Activated naive CD8-positive, alpha-beta T cell (primary cell): Measurements from ENCODE around the gene PHACTR1.

Source experiments
- H3K27ac Mint-ChIP-seq: one replicate; pipeline ENCODE4 v1.8.0; 2021; ENCODE audit warnings: mixed read lengths
- H3K27me3 Mint-ChIP-seq: one replicate; pipeline ENCODE4 v1.8.0; 2021; ENCODE audit warnings: mixed read lengths
- H3K36me3 Mint-ChIP-seq: one replicate; pipeline ENCODE4 v1.8.0; 2021; ENCODE audit warnings: mixed read lengths
- H3K4me1 Mint-ChIP-seq: one replicate; pipeline ENCODE4 v1.8.0; 2021; ENCODE audit warnings: low read depth, mixed read lengths
- H3K4me3 Mint-ChIP-seq: one replicate; pipeline ENCODE4 v1.8.0; 2021; ENCODE audit warnings: mild to moderate bottlenecking, mixed read lengths
- H3K9me3 Mint-ChIP-seq: one replicate; pipeline ENCODE4 v1.8.0; 2021; ENCODE audit warnings: low read depth, mixed read lengths

Gene PHACTR1

DNA sequence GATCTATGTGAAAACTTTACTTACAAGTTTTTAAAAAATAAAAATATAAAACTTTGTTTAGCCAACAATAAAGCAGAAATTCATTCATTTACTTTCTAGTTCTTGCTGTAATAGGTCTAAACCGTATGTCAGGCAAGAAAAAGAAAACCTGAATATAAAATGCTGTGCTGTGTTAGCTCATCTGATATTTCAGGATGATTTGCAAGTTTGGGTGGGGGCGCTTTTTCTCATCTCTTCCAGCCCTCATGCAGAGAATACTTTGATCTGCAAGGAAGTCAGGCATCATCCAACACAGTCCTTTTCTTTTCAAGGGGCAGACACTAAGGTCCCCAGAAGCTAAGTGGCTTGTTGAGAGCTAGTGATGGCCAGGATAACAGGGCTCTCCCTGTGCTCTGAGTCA is 458.5 kb downstream of the PHACTR1 start:
- H3K27me3 Mint-ChIP-seq = peaks cover 1% of the 10 kb centered on the region

GRCh38 chr6:13175759-13176158 is 459.2 kb downstream of the PHACTR1 start:
- no peak overlapping the region for H3K4me3 Mint-ChIP-seq
- H3K4me1 Mint-ChIP-seq = peaks cover 2% of the 10 kb centered on the region
- no peaks in the 10 kb centered on the region for H3K36me3 Mint-ChIP-seq
- H3K27me3 Mint-ChIP-seq = peaks cover 1% of the 10 kb centered on the region
- H3K9me3 Mint-ChIP-seq = no peaks in the 10 kb centered on the region
- no peak overlapping the region for H3K27ac Mint-ChIP-seq

More for the DNA sequence above, 458.5 kb downstream of the PHACTR1 start:
- Mint-ChIP-seq H3K4me1 (peaks cover 2% of the 10 kb centered on the region), H3K36me3 (no peaks in the 10 kb centered on the region), H3K27ac (no peak overlapping the region), H3K9me3 (no peaks in the 10 kb centered on the region), H3K4me3 (no peak overlapping the region)

DNA sequence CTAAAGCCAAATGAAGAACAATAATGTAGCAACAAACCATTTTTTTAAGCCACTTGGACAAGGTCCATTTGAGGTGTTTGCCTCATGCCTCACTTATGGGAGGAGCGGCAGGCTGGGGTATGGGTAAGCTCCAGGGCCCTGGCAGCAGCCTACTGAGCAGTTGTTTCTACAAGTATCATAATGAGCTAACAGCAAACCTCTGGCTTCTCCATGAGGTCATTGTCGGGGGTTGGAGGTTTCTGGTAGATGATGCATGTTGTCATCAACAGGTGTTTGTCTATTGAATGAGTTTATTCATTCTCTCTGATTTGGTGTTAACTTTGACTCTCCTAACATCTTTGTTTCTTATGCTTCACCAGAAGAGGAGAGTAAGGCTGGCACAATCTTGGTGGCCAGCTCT is 461.1 kb downstream of the PHACTR1 start:
- no peaks in the 10 kb centered on the region for H3K9me3 Mint-ChIP-seq
- no peaks in the 10 kb centered on the region for H3K27me3 Mint-ChIP-seq
- no peak overlapping the region for H3K27ac Mint-ChIP-seq
- peaks cover 2% of the 10 kb centered on the region for H3K4me1 Mint-ChIP-seq
- no peaks in the 10 kb centered on the region for H3K36me3 Mint-ChIP-seq
- no peak overlapping the region for H3K4me3 Mint-ChIP-seq

DNA sequence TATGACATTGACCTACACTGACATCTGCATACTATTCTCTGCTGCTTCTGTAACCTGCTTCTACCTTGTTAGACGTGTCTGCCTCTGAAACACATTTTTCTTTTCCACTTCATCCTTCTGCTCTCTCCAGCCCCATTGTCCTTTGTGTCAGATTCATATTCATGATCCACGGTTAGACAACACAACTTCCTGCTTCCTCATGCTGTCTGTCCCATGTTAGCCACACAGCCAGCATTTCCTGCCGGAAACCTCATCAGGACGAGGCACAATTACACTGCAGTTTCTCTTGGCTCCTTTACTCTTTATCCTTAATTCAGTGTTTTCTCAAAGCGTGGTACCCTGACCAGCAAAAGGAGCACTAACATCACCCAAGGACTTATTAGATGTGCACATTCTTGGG is 461.5 kb downstream of the PHACTR1 start:
- H3K27me3 Mint-ChIP-seq = no peaks in the 10 kb centered on the region
- H3K36me3 Mint-ChIP-seq = no peaks in the 10 kb centered on the region
- no peaks in the 10 kb centered on the region for H3K9me3 Mint-ChIP-seq
- H3K27ac Mint-ChIP-seq = no peak overlapping the region
- no peak overlapping the region for H3K4me3 Mint-ChIP-seq
- H3K4me1 Mint-ChIP-seq = peaks cover 2% of the 10 kb centered on the region

DNA sequence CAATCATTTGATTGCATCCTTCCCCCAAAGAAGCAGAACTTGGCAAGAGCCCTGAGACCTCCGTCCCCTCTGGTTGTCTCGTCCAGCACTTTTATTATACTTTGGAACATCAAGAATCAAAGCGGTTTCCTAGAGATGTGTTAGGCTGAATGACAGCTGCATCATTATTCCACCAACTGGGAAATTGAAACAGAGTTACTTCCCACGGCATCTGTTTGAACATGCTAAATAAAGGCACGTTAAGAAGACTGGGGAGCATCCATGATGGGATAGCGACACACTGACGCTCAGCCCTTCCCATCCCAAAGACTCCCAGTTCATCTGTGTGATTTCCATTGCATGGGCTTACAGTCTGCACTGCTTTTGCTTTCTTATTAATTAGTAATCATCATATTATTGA is 464.0 kb downstream of the PHACTR1 start:
- no peak overlapping the region for H3K27ac Mint-ChIP-seq
- H3K9me3 Mint-ChIP-seq = no peaks in the 10 kb centered on the region
- no peak overlapping the region for H3K4me3 Mint-ChIP-seq
- peaks cover 2% of the 10 kb centered on the region for H3K4me1 Mint-ChIP-seq
- H3K36me3 Mint-ChIP-seq = no peaks in the 10 kb centered on the region
- H3K27me3 Mint-ChIP-seq = no peaks in the 10 kb centered on the region

GRCh38 chr6:13181393-13181792 is 464.8 kb downstream of the PHACTR1 start:
- H3K36me3 Mint-ChIP-seq = no peaks in the 10 kb centered on the region
- peaks cover 2% of the 10 kb centered on the region for H3K4me1 Mint-ChIP-seq
- H3K27ac Mint-ChIP-seq = no peak overlapping the region
- no peak overlapping the region for H3K4me3 Mint-ChIP-seq
- no peaks in the 10 kb centered on the region for H3K9me3 Mint-ChIP-seq
- no peaks in the 10 kb centered on the region for H3K27me3 Mint-ChIP-seq

- Mint-ChIP-seq H3K4me3 (no peak overlapping the region), H3K27ac (no peak overlapping the region), H3K4me1 (no peaks in the 10 kb centered on the region), H3K27me3 (no peaks in the 10 kb centered on the region), H3K36me3 (no peaks in the 10 kb centered on the region), H3K9me3 (no peaks in the 10 kb centered on the region)
These were observed 467.0 kb downstream of the PHACTR1 start for GRCh38 chr6:13183415-13184088.

DNA sequence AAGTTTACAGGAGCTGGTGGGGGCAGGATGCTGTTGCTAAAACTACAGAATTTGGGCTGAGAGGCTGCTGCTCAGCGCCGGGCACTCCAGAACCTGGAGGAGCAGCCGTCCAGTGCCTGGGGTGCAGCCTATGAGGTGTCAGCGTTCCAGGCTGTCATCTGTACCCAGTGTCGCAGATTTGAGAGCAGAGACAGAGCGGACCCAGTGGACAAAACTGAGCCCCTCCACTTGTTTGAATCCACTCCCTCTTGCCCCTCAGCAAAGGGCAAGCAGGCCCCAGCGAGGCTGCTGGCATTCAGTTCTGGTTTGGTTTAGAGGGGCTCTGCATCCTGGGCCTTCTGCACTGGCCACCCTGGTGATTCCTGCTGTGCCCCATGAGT is 467.5 kb downstream of the PHACTR1 start:
- Mint-ChIP-seq H3K27me3 (no peaks in the 10 kb centered on the region), H3K4me3 (no peak overlapping the region), H3K9me3 (no peaks in the 10 kb centered on the region), H3K27ac (no peak overlapping the region), H3K4me1 (no peaks in the 10 kb centered on the region), H3K36me3 (no peaks in the 10 kb centered on the region)

DNA sequence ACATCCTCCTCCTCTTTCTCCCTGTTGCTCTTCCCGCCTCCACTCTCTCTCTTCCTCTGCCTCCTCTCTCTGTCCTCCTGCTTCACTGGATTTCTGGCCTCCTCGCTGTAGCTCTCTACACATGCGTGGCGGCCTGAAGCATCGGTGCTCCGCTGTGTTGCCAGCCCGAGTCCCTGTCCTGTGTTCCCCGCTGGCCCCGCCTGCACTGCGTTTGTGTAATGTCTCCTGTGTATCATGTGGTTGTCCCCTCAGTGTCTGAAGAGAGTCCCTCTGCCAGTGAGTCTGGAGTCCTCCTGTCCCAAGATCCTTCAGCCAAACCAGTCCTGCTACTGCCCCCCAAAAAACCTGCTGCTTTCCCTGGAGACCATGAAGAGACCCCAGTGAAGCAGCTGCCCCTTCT is 468.0 kb downstream of the PHACTR1 start:
- Mint-ChIP-seq H3K4me3 (no peak overlapping the region), H3K27me3 (no peaks in the 10 kb centered on the region), H3K4me1 (no peaks in the 10 kb centered on the region), H3K9me3 (no peaks in the 10 kb centered on the region), H3K27ac (no peak overlapping the region), H3K36me3 (no peaks in the 10 kb centered on the region)

- H3K4me1 Mint-ChIP-seq = no peaks in the 10 kb centered on the region
- H3K27ac Mint-ChIP-seq = no peak overlapping the region
- no peaks in the 10 kb centered on the region for H3K9me3 Mint-ChIP-seq
- no peak overlapping the region for H3K4me3 Mint-ChIP-seq
- no peaks in the 10 kb centered on the region for H3K27me3 Mint-ChIP-seq
- peaks cover 3% of the 10 kb centered on the region for H3K36me3 Mint-ChIP-seq
These were observed 470.3 kb downstream of the PHACTR1 start for GRCh38 chr6:13186861-13187260.

GRCh38 chr6:13187692-13188091 is 471.1 kb downstream of the PHACTR1 start:
- H3K4me3 Mint-ChIP-seq = no peak overlapping the region
- no peaks in the 10 kb centered on the region for H3K4me1 Mint-ChIP-seq
- H3K36me3 Mint-ChIP-seq = peaks cover 3% of the 10 kb centered on the region
- H3K9me3 Mint-ChIP-seq = no peaks in the 10 kb centered on the region
- no peaks in the 10 kb centered on the region for H3K27me3 Mint-ChIP-seq
- no peak overlapping the region for H3K27ac Mint-ChIP-seq

GRCh38 chr6:13188306-13188705 is 471.7 kb downstream of the PHACTR1 start:
- Mint-ChIP-seq H3K9me3 (no peaks in the 10 kb centered on the region), H3K4me1 (no peaks in the 10 kb centered on the region), H3K27me3 (no peaks in the 10 kb centered on the region), H3K36me3 (peaks cover 3% of the 10 kb centered on the region), H3K27ac (no peak overlapping the region), H3K4me3 (no peak overlapping the region)

GRCh38 chr6:13189710-13190109 is 473.1 kb downstream of the PHACTR1 start:
- Mint-ChIP-seq H3K4me3 (no peak overlapping the region), H3K27me3 (peaks cover 2% of the 10 kb centered on the region), H3K9me3 (no peaks in the 10 kb centered on the region), H3K27ac (no peak overlapping the region), H3K4me1 (no peaks in the 10 kb centered on the region), H3K36me3 (peaks cover 3% of the 10 kb centered on the region)

DNA sequence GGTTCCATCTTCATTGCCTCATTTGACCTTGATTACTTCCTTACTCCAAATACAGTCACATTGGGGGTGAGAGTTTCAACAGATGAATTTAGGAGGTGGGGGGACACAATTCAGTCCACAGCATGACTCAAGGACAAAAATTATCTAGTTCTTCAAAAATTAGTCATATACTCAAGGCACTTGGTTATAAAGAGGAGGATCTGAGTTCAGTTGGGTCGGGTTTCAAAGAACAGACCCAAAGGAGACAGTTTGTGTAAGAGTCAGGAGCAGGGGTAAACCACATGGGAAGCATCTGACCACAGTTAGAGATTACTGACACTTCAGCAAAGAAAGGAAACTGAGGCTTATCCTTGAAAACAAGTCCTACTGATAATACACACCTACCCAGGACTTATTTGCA is 473.8 kb downstream of the PHACTR1 start:
- no peak overlapping the region for H3K4me3 Mint-ChIP-seq
- no peaks in the 10 kb centered on the region for H3K4me1 Mint-ChIP-seq
- H3K9me3 Mint-ChIP-seq = no peaks in the 10 kb centered on the region
- H3K27me3 Mint-ChIP-seq = peaks cover 2% of the 10 kb centered on the region
- H3K36me3 Mint-ChIP-seq = peaks cover 3% of the 10 kb centered on the region
- H3K27ac Mint-ChIP-seq = no peak overlapping the region

DNA sequence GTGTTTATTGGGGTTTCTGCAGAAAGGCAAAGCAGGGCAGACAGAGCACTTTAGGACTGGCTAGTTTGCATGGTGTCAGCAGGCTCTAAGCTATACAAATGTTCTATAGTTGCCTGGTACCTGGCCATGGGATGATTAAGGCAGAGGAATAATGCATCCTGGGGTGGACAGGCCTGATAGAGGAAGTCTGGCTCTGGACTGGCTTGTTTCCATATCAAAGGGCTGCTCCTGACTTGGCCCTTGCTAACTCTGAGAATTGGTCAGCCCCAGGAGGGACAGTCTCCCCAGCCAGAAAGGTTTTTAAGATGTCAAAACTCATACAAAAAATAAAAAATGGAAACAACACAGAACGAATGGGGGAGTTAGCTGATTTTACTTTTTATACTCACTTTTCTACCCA is 474.9 kb downstream of the PHACTR1 start:
- Mint-ChIP-seq H3K4me1 (no peaks in the 10 kb centered on the region), H3K9me3 (no peaks in the 10 kb centered on the region), H3K4me3 (no peak overlapping the region), H3K27ac (no peak overlapping the region), H3K27me3 (peaks cover 2% of the 10 kb centered on the region), H3K36me3 (peaks cover 3% of the 10 kb centered on the region)

- Mint-ChIP-seq H3K36me3 (peaks cover 3% of the 10 kb centered on the region), H3K4me3 (no peak overlapping the region), H3K9me3 (no peaks in the 10 kb centered on the region), H3K4me1 (no peaks in the 10 kb centered on the region), H3K27ac (no peak overlapping the region), H3K27me3 (peaks cover 2% of the 10 kb centered on the region)
These were observed 478.3 kb downstream of the PHACTR1 start for GRCh38 chr6:13194852-13195251.
